ENCODE results near the gene PRM1. TPM values are rescaled to one million over a fixed set of nuclear protein-coding genes. Genes with fewer than 3 reads are reported as not detected.
A peak's percentile ranks its signal among the peaks of the same experiment; 100 is the strongest.

The PRM1 gene
- total RNA-seq, 1 experiment from 2014 or later = 0.48 TPM

DNA sequence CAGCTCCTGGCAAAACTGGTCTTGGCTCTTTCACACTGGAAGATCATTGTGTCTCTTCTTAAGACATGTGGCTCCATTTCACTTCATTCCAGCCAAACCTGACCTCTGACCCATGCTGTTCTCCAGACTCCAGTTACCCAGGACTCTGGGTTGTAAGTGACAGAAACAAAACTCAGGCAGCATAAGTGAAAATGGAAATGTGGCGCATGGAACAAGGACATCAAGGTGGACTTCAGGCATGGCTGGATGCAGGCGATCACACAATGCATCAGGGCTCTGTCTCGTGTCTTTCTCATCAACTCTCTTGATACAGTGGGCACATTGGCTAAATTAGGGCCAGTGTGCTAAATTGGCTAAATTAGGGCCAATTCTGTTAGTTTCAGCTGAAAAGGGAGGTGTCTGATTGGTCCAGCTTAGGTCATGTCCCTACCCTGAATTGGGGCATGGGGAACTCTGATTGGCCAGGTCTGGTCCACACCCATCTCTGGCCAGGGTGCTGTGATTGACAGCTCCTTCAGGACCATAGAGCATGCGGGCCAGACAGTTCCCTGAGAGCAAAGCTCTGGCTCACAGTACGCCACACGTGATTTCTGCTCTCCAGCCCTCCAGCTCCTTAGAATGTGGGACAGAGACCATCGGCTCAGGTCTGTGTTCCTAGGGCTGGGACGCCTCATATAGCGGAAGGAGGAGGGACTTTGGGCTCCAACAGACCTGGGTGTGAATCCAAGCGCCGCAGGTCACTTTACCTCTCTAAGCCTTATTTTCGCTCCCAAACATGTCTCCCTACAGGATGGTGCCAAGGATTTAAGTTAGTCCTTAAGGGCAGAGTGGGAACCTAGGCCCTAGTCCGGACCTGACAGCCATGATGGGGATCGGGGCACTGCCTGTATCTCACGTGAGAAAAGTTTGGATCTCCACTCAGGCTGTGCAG lies 42.6 kb downstream of the PRM1 start:
- H3K27ac Mint-ChIP-seq = no peak overlapping the region
- H3K4me1 Mint-ChIP-seq = peaks cover 5% of the 10 kb centered on the region
- ChIA-PET CTCF (interaction anchor here (1.0 kb wide), 2 partner anchors 17 to 78 kb away, joined by 4 to 6 read pairs; partner anchors contain the start of gene SOCS1), POLR2A (interaction anchor here (0.5 to 0.7 kb wide), 3 partner anchors 18 to 158 kb away, joined by 3 to 4 read pairs (median 4); partner anchors contain the start of gene SOCS1)
- no peaks in the 10 kb centered on the region for H3K36me3 Mint-ChIP-seq
- TF ChIP-seq, protein P1, sequence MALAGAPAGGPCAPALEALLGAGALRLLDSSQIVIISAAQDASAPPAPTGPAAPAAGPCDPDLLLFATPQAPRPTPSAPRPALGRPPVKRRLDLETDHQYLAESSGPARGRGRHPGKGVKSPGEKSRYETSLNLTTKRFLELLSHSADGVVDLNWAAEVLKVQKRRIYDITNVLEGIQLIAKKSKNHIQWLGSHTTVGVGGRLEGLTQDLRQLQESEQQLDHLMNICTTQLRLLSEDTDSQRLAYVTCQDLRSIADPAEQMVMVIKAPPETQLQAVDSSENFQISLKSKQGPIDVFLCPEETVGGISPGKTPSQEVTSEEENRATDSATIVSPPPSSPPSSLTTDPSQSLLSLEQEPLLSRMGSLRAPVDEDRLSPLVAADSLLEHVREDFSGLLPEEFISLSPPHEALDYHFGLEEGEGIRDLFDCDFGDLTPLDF (CRISPR knock-in tag; IDR thresholded peaks at IDR 0.05) = no peak
- TF ChIP-seq ZBTB21 (CRISPR knock-in tag; IDR thresholded peaks at IDR 0.05; ENCODE audit: borderline replicate concordance) = no peak
- TF ChIP-seq, protein P2, sequence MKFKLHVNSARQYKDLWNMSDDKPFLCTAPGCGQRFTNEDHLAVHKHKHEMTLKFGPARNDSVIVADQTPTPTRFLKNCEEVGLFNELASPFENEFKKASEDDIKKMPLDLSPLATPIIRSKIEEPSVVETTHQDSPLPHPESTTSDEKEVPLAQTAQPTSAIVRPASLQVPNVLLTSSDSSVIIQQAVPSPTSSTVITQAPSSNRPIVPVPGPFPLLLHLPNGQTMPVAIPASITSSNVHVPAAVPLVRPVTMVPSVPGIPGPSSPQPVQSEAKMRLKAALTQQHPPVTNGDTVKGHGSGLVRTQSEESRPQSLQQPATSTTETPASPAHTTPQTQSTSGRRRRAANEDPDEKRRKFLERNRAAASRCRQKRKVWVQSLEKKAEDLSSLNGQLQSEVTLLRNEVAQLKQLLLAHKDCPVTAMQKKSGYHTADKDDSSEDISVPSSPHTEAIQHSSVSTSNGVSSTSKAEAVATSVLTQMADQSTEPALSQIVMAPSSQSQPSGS (CRISPR knock-in tag; IDR thresholded peaks at IDR 0.05; ENCODE audit: borderline replicate concordance, low read depth) = no peak
- TF ChIP-seq, protein P3, sequence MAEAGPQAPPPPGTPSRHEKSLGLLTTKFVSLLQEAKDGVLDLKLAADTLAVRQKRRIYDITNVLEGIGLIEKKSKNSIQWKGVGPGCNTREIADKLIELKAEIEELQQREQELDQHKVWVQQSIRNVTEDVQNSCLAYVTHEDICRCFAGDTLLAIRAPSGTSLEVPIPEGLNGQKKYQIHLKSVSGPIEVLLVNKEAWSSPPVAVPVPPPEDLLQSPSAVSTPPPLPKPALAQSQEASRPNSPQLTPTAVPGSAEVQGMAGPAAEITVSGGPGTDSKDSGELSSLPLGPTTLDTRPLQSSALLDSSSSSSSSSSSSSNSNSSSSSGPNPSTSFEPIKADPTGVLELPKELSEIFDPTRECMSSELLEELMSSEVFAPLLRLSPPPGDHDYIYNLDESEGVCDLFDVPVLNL (CRISPR knock-in tag; IDR thresholded peaks at IDR 0.05; ENCODE audit: borderline replicate concordance, low read depth) = no peak
- TF ChIP-seq, protein P4, sequence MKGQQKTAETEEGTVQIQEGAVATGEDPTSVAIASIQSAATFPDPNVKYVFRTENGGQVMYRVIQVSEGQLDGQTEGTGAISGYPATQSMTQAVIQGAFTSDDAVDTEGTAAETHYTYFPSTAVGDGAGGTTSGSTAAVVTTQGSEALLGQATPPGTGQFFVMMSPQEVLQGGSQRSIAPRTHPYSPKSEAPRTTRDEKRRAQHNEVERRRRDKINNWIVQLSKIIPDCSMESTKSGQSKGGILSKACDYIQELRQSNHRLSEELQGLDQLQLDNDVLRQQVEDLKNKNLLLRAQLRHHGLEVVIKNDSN (CRISPR knock-in tag; IDR thresholded peaks at IDR 0.05) = no peak
- no peak for TF ChIP-seq ZNF121 (CRISPR knock-in tag; IDR thresholded peaks at IDR 0.05)
- TF ChIP-seq, protein P5, sequence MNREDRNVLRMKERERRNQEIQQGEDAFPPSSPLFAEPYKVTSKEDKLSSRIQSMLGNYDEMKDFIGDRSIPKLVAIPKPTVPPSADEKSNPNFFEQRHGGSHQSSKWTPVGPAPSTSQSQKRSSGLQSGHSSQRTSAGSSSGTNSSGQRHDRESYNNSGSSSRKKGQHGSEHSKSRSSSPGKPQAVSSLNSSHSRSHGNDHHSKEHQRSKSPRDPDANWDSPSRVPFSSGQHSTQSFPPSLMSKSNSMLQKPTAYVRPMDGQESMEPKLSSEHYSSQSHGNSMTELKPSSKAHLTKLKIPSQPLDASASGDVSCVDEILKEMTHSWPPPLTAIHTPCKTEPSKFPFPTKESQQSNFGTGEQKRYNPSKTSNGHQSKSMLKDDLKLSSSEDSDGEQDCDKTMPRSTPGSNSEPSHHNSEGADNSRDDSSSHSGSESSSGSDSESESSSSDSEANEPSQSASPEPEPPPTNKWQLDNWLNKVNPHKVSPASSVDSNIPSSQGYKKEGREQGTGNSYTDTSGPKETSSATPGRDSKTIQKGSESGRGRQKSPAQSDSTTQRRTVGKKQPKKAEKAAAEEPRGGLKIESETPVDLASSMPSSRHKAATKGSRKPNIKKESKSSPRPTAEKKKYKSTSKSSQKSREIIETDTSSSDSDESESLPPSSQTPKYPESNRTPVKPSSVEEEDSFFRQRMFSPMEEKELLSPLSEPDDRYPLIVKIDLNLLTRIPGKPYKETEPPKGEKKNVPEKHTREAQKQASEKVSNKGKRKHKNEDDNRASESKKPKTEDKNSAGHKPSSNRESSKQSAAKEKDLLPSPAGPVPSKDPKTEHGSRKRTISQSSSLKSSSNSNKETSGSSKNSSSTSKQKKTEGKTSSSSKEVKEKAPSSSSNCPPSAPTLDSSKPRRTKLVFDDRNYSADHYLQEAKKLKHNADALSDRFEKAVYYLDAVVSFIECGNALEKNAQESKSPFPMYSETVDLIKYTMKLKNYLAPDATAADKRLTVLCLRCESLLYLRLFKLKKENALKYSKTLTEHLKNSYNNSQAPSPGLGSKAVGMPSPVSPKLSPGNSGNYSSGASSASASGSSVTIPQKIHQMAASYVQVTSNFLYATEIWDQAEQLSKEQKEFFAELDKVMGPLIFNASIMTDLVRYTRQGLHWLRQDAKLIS (CRISPR knock-in tag; IDR thresholded peaks at IDR 0.05; ENCODE audit: borderline replicate concordance) = no peak
- TF ChIP-seq KAT7 (CRISPR knock-in tag; IDR thresholded peaks at IDR 0.05; ENCODE audit: borderline replicate concordance) = no peak
- no peak for TF ChIP-seq ELF4 (CRISPR knock-in tag; IDR thresholded peaks at IDR 0.05; ENCODE audit: low read depth)
- TF ChIP-seq, protein P6, sequence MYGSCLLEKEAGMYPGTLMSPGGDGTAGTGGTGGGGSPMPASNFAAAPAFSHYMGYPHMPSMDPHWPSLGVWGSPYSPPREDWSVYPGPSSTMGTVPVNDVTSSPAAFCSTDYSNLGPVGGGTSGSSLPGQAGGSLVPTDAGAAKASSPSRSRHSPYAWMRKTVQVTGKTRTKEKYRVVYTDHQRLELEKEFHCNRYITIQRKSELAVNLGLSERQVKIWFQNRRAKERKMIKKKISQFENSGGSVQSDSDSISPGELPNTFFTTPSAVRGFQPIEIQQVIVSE (CRISPR knock-in tag; IDR thresholded peaks at IDR 0.05; ENCODE audit: borderline replicate concordance) = no peak
- TF ChIP-seq, protein P7, sequence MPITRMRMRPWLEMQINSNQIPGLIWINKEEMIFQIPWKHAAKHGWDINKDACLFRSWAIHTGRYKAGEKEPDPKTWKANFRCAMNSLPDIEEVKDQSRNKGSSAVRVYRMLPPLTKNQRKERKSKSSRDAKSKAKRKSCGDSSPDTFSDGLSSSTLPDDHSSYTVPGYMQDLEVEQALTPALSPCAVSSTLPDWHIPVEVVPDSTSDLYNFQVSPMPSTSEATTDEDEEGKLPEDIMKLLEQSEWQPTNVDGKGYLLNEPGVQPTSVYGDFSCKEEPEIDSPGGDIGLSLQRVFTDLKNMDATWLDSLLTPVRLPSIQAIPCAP (CRISPR knock-in tag; IDR thresholded peaks at IDR 0.05) = no peak
- no peak for TF ChIP-seq SP1 (CRISPR knock-in tag; conservative IDR thresholded peaks at IDR 0.05)
- TF ChIP-seq, protein P8, sequence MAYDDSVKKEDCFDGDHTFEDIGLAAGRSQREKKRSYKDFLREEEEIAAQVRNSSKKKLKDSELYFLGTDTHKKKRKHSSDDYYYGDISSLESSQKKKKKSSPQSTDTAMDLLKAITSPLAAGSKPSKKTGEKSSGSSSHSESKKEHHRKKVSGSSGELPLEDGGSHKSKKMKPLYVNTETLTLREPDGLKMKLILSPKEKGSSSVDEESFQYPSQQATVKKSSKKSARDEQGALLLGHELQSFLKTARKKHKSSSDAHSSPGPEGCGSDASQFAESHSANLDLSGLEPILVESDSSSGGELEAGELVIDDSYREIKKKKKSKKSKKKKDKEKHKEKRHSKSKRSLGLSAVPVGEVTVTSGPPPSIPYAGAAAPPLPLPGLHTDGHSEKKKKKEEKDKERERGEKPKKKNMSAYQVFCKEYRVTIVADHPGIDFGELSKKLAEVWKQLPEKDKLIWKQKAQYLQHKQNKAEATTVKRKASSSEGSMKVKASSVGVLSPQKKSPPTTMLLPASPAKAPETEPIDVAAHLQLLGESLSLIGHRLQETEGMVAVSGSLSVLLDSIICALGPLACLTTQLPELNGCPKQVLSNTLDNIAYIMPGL (CRISPR knock-in tag; IDR thresholded peaks at IDR 0.05) = no peak
- TF ChIP-seq, protein P9, sequence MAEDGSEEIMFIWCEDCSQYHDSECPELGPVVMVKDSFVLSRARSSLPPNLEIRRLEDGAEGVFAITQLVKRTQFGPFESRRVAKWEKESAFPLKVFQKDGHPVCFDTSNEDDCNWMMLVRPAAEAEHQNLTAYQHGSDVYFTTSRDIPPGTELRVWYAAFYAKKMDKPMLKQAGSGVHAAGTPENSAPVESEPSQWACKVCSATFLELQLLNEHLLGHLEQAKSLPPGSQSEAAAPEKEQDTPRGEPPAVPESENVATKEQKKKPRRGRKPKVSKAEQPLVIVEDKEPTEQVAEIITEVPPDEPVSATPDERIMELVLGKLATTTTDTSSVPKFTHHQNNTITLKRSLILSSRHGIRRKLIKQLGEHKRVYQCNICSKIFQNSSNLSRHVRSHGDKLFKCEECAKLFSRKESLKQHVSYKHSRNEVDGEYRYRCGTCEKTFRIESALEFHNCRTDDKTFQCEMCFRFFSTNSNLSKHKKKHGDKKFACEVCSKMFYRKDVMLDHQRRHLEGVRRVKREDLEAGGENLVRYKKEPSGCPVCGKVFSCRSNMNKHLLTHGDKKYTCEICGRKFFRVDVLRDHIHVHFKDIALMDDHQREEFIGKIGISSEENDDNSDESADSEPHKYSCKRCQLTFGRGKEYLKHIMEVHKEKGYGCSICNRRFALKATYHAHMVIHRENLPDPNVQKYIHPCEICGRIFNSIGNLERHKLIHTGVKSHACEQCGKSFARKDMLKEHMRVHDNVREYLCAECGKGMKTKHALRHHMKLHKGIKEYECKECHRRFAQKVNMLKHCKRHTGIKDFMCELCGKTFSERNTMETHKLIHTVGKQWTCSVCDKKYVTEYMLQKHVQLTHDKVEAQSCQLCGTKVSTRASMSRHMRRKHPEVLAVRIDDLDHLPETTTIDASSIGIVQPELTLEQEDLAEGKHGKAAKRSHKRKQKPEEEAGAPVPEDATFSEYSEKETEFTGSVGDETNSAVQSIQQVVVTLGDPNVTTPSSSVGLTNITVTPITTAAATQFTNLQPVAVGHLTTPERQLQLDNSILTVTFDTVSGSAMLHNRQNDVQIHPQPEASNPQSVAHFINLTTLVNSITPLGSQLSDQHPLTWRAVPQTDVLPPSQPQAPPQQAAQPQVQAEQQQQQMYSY (CRISPR knock-in tag; IDR thresholded peaks at IDR 0.05) = no peak
- TF ChIP-seq CREM (CRISPR knock-in tag; IDR thresholded peaks at IDR 0.05) = no peak
- TF ChIP-seq, protein P10, sequence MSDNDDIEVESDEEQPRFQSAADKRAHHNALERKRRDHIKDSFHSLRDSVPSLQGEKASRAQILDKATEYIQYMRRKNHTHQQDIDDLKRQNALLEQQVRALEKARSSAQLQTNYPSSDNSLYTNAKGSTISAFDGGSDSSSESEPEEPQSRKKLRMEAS (CRISPR knock-in tag; IDR thresholded peaks at IDR 0.05) = no peak
- peaks cover 5% of the 10 kb centered on the region for H3K9me3 Mint-ChIP-seq
- no peaks in the 10 kb centered on the region; the same call in 1 of the 2 replicates for H3K27me3 Mint-ChIP-seq (ENCODE audit: low read depth)
- no peak overlapping the region for H3K4me3 Mint-ChIP-seq
- DNase-seq (ENCODE audit: low spot score) (no peak), ATAC-seq (peak; percentile 82)

All from WTC11 (cell line).